Measurements from ENCODE around the gene SH3GL3.

SH3GL3 gene

DNA sequence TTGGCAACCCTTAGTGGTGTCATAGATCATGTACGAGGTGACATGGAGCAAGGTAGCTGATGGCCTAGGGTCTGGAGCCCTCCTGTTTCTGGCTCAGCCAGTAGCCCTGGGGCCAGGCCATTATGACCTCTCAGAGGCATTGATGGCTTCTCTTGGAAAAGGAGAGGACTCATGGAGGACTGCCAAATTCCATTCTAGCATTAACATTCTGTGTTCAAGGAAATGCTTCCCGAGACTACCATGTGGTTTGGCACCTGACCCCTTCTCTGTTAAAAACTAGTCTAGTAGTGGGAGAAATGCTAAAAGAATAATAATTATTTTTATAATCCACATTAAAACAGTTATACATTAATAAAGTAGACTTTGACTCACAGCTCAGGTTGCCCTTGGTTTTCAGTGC lies 166.6 kb downstream of the SH3GL3 start:
- no peak for DNase-seq (ENCODE audit: low read depth)

GRCh38 chr15:83616840-83617239 lies 169.7 kb downstream of the SH3GL3 start:
- no peak for DNase-seq (ENCODE audit: low read depth)

DNA sequence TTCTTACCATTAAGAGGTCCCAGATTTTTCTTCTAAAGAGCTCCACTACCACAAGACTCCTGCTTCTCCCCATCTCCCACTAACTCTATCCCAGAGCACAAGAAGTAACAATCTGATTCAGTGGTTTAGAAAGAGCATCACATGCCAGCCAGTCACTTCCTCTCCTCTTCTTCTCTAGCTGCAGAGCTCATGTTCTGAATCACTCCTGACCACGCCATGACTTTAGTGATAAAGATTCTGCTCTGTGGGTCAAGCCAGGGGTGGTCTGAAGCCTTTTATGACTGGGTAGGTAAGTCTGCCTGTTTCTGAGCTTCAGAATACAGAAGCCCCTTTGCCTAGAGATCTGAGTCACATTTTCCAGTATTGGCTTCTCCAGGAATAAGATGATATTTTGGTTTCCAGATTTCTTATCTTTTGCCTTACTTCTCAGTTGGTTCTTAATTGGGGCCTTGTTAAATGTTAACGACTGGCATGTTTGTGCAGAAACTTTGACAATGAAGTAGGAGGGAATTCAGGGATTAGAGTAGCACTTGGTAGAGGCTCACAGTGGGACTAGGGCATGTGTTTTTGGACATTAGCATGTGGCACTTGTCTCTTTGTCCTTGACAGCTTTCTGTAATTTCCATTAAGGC lies 179.1 kb downstream of the SH3GL3 start:
- DNase-seq (ENCODE audit: low read depth) = no peak

- no peak for DNase-seq (ENCODE audit: low read depth)
Observed at GRCh38 chr15:83631534-83631933, 184.4 kb downstream of the SH3GL3 start.

DNA sequence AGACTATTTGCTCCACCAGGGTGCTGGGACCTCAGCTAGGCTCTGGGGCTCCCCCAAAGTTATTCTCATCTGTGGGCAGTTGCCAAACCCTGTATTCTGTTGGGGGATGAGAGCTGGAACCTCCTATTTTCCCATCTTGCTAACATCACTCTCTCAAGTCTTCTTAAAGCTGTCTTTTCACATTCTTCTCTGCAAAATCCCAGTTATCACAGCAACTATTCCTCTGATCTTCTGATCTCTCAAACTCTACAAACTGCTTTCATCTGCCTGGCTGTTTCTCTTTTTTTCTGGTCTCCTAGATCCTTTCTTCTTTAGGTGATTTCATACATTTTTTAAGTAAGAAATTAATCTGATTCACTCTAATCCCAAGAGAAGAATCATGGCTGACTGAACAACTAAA lies 196.1 kb downstream of the SH3GL3 start:
- DNase-seq (ENCODE audit: low read depth) = no peak

DNA sequence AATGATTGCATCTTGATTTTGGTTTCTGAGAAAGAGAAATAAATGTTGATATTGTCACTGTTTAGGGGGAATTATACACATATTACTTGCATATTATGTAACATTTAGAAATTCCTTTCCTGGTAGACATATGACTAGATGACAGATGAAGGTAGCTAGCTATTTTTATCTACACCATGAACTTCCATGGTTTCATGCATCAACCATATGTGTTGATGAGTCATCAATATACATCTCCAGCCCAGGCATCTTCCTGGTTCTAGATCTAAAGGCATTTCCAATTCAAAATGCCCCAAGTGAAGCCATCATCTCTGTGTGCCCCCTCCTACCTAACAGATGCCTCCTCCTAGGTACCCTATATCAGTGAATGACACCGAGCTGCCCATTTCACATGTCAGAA lies 197.3 kb downstream of the SH3GL3 start:
- DNase-seq (ENCODE audit: low read depth) = no peak

- DNase-seq (ENCODE audit: low read depth) = no peak
Observed at GRCh38 chr15:83650831-83651230, 203.7 kb downstream of the SH3GL3 start.

DNA sequence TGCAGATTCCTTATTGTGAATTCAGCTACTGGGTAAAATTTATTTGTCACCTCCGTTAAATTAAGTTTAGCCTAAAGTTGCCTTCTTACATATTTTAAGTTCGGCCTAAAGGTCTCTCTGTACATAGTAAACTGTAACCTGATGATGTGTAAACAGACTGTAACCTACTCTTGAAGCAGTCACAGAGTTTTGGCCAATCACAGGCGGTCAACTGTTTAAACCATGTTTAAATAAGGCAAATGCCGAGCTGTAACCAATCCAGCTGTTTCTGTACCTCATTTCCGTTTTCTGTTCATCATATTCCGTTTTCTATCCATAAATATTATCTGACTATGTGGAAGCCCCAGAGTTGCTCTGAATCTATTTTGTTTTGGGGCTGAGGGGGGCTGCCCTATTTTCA lies 204.4 kb downstream of the SH3GL3 start:
- no peak for DNase-seq (ENCODE audit: low read depth)

DNA sequence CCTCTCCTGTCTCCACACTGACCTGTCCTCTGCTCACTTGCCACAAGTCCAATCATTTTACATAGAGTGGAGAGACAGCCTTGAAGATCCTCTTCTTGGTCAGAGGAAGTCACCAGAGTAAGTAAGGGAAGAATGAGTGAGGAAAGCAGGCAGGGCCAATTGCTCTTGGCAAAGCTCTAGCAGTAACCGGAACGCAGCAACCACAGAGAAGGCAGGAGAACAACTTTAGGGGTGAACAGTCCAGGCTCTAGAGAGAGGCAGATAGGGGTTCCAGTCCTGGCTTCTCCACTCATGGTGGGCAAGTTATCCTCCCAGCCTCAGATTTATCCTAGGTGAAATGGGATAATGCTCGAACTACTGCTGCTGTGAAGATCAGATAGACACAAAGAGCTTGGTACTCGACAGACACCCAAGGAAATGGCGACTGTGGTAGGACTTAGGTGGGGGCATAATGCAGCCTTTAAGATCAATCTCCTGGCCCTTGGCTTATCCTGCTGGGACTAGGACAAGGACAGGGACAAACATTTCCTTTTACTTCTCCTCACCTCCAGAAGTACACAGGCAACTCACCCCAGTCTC lies 205.6 kb downstream of the SH3GL3 start:
- no peak for DNase-seq (ENCODE audit: low read depth)

- DNase-seq (ENCODE audit: low read depth) = no peak
Observed at GRCh38 chr15:83653288-83653638, 206.1 kb downstream of the SH3GL3 start.

GRCh38 chr15:83653639-83654378 lies 206.7 kb downstream of the SH3GL3 start, which contains the start of gene ADAMTSL3:
ADAMTSL3 (plus strand) TSS chr15:83654123; CDS start chr15:83655762, 1,639 bp downstream.
- no peak for DNase-seq (ENCODE audit: low read depth)

- DNase-seq (ENCODE audit: low read depth) = no peak
Observed at GRCh38 chr15:83654379-83655236, 207.5 kb downstream of the SH3GL3 start.

GRCh38 chr15:83655237-83655616 lies 208.1 kb downstream of the SH3GL3 start:
- DNase-seq (ENCODE audit: low read depth) = no peak

GRCh38 chr15:83656192-83656591 lies 209.1 kb downstream of the SH3GL3 start:
- DNase-seq (ENCODE audit: low read depth) = no peak

DNA sequence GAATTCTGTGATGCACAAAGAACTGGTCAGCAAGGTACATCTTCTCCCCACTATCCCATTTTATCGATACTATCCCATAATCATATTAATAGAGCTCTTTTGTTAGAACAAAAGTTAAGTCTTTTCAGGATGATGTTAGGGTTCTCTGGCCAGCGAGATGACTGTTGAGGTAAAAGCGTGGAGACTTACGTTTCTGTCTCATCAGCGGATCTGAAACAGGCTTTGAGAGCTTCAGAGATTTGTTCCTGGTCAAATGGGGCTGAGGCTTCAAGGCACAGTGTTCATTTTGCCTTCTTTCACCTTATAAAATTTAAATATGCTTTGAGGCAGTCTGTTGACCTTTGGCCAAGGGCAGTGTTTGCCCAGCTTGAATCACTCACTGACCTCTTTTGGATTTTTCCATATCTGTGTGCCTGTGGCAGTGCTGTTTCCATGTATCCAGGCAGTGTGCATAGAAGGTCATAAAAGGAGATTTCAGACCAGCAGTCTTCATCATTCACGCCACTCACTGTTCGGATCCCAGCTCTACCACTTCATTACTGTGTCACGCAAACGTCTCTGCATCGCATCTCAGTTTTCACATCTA lies 209.9 kb downstream of the SH3GL3 start:
- DNase-seq (ENCODE audit: low read depth) = no peak

- DNase-seq (ENCODE audit: low read depth) = no peak
Observed at GRCh38 chr15:83657549-83657948, 210.4 kb downstream of the SH3GL3 start.

GRCh38 chr15:83658430-83659416 lies 211.6 kb downstream of the SH3GL3 start:
- no peak for DNase-seq (ENCODE audit: low read depth)

DNA sequence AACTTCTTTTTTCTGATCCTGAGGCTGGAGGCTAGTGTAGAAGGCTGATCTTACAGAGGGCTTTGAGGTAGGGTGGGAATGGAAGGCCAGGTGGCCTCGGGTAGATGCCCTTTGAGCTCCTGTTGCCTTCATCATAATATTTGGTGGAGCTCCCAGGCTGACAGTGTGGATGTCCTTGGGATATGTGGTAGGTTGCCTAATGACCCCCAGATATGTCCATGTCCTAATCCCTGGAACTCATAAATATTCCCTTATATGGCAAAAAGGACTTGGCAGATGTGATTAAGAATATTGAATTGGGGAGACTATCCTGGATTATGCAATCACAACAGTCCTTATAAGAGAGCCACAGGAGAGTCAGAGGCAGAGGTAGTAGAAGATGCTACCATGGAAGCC lies 212.3 kb downstream of the SH3GL3 start:
- no peak for DNase-seq (ENCODE audit: low read depth)

- DNase-seq (ENCODE audit: low read depth) = no peak
Observed at GRCh38 chr15:83665480-83665879, 218.3 kb downstream of the SH3GL3 start.
